ENCODE results near the gene COL6A5. TPM values are rescaled to one million over a fixed set of nuclear protein-coding genes. Genes with fewer than 3 reads are reported as not detected.

The COL6A5 gene
- polyA plus RNA-seq, 3 donors = not detected

GRCh38 chr3:130490241-130490640 lies 144.8 kb downstream of the COL6A5 start:
- WGBS, 3 donors = 66 to 75% (median 68%) methylated on average over 1 of the region's 1 CpG
- no peak overlapping the region for H3K27ac ChIP-seq (ENCODE audit: low read depth, low read length)

DNA sequence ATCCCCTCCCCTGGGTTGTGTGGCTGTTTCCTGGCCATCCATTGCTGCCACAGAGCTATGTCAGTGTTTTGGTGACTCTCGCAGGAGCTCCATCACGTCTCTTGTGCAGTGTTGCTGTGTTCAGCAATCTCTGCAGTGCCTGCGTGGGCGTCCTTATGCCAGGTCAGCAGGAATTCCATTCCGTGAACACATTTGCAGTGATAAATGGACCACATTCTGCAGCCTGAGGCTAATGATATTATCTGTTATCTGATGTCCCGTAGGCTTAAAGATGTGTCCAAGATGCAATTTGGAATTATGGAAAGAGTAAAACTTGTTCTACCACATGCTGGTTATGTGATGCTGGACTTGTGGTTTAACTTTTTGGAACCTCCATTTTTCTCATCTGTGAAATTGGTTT lies 146.0 kb downstream of the COL6A5 start:
- no peak overlapping the region for H3K27ac ChIP-seq (ENCODE audit: low read depth, low read length)
- WGBS, 3 donors = 70 to 79% (median 78%) methylated on average over 6 of the region's 6 CpGs

DNA sequence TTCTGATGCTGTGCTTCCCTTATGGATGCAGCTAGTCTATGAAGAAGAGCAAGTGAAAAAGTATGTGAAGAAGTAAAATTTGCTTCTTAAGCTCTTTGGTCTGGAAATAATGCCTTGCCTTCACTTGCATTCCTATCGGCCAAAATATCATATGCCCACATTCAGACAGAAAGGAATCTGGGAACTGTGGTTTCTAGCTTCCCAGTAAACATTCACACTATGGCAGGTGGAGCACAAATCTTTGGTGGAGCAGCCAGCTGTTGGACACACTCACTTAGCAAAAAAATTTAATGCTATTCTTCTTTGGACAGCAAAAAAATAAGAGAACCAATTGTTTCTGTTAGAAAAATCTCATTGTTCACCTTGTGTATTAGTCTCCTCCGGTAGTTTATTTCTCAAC lies 159.2 kb downstream of the COL6A5 start:
- H3K27ac ChIP-seq (ENCODE audit: low read depth, low read length) = no peak overlapping the region
- 91 to 93% (median 91%) methylated on average over 2 of the region's 2 CpGs for WGBS, 3 donors

DNA sequence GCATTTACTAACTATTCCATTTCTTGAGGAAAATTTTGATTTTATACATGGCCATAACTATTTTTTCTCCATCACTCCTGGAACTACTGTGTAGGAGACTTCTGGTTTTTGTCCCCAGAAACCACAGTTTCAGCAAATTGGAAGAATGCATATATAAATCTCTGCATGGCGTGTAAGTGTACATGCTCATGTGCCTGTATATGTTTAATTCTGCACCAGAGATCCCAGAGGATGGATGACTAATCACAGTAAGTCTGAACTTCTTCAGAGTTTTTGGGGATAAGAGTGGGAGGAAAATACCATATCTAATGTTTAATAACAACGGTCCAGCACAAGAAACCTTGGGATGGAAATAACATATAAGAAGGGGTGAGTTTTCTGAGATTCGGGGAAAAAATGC lies 160.6 kb downstream of the COL6A5 start:
- WGBS, 3 donors = 69 to 82% (median 76%) methylated on average over 3 of the region's 3 CpGs
- H3K27ac ChIP-seq (ENCODE audit: low read depth, low read length) = no peak overlapping the region

DNA sequence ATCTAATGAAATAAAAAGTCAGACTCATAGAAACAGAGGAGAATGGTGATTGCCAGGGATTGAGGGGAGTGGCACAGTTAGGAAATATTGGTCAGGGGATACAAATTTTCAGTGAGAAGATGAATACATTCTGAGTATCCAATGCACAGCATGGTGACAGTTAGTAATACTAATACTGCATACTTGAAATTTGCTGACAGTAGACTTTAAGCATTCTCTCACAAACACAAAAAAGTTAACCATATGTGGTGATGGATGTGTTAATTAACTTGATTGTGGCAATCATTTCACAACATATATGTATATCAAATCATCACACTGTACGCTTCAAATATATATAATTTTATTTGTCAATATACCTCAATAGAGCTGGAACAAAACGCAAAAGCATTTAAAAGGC lies 162.3 kb downstream of the COL6A5 start:
- H3K27ac ChIP-seq (ENCODE audit: low read depth, low read length) = no peak overlapping the region
- 81 to 95% (median 85%) methylated on average over 2 of the region's 2 CpGs for WGBS, 3 donors

DNA sequence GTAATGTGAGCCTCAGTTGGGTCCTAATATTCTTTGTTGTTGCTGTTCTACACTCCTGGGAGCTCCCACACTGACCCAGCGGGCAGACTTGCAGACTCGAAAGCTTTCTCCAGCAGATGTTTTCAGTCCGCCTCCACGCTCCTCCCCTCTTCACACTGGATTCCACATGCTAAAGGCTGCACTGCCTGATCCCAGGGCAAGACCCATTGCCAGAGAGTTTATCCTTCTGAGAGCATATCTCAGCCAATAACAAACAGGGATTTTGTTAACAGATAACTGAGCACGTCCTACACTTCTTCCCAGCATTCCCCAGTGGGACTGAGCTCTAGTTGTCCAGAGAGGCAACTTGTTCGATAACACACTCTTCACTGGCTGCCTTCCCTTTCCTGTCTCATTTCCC lies 163.5 kb downstream of the COL6A5 start:
- H3K27ac ChIP-seq (ENCODE audit: low read depth, low read length) = no peak overlapping the region
- WGBS, 3 donors = 36 to 52% (median 43%) methylated on average over 6 of the region's 6 CpGs

DNA sequence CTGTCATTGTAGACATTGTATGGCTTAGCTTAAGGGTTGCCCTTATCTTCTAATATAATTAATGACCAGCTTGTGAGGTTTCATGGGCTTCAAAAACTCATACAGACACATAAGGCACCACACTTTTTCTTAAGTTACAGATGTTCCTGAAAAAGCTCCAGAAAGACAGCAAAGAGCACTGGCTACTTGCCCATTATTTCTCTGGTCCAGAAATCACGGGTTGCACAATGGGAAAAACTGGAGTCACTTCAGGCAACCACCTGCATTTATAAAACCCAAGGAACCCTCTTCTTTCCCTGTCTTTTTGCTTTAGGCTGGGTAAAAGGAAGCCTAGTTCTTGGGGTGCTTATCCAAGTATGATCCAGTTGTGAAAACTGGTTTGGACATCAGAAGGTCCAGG lies 169.2 kb downstream of the COL6A5 start:
- no peak overlapping the region for H3K27ac ChIP-seq (ENCODE audit: low read depth, low read length)
- WGBS, 3 donors = 44 to 52% (median 52%) methylated on average over 1 of the region's 1 CpG

DNA sequence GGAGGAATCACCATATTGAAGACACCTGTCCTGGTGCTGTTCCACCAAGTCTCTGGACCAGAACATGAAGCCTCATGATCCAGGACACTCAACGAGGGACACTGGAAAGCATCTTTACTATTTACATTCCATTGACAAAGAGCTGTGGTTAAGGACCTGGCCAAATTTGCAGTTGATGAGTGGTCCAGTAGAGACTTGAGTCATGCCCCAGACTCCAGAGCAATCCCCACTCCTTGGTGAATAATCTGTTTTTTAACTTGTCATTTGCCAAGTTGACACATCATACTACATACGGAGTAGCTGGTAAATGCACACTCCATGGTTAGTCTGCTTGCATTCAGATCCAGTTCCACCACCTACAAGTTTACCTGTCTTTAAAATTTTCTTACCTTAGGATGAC lies 170.3 kb downstream of the COL6A5 start:
- no peak overlapping the region for H3K27ac ChIP-seq (ENCODE audit: low read depth, low read length)
- WGBS, 3 donors = 69 to 78% (median 73%) methylated on average over 2 of the region's 2 CpGs

- 2 to 4% (median 3%) methylated on average over 54 to 58 of the region's 58 CpGs for WGBS, 3 donors
- H3K27ac ChIP-seq (ENCODE audit: low read depth, low read length) = no peak within 1 kb of the TSS
Measured at GRCh38 chr3:130516645-130517512, 171.4 kb downstream of the COL6A5 start, which contains the start of gene COL6A6. Gene COL6A6 (plus strand): TSS chr3:130517177. CDS start chr3:130560365, 43,188 bp downstream.

- H3K27ac ChIP-seq (ENCODE audit: low read depth, low read length) = no peak overlapping the region
- 13 to 20% (median 16%) methylated on average over 11 of the region's 11 CpGs for WGBS, 3 donors
Measured at GRCh38 chr3:130517602-130518001, 172.1 kb downstream of the COL6A5 start.

DNA sequence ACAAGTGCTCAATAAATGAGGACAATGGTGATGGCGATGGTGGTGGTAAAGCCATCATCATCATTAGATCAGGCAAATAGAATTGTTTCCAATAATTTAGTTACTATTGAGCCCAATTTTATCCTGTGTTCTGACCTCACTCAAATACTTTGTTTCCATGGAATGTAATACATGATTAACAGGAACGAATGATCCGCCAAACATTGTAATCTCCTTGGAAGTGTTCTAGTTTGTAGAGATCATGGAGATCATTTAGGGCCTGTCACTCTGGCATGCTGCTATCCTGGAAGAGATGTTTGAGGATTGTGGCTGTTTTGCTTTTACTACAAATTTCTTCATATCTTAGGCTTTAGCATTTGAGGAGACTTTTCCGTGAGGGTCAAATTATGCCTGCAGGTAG lies 174.3 kb downstream of the COL6A5 start:
- no peak overlapping the region for H3K27ac ChIP-seq (ENCODE audit: low read depth, low read length)
- 67 to 80% (median 78%) methylated on average over 4 of the region's 4 CpGs for WGBS, 3 donors

DNA sequence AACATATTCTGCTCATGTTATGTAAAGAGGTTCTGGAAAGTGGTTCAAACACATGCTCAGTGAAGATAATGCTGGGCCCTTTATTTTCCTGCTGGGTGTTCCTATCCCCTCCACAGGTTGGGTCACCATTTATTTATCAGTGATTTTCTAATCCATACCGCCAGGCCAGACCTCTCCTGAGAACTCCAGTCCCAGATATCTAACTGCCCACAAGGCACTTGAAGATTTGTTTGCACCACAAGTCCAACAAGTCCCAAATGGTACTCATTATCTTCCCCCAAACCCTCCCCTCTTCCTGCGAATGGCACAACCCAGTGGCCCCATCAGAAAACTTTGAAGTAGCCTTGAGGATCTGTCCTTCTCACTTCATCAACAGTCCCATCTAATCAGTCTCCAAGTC lies 176.9 kb downstream of the COL6A5 start:
- no peak overlapping the region for H3K27ac ChIP-seq (ENCODE audit: low read depth, low read length)
- 92 to 95% (median 93%) methylated on average over 2 of the region's 2 CpGs for WGBS, 3 donors

- no peak overlapping the region for H3K27ac ChIP-seq (ENCODE audit: low read depth, low read length)
- 79 to 94% (median 86%) methylated on average over 1 of the region's 1 CpG for WGBS, 3 donors
Measured at GRCh38 chr3:130527426-130527825, 182.0 kb downstream of the COL6A5 start.

GRCh38 chr3:130528120-130528519 lies 182.6 kb downstream of the COL6A5 start:
- no peak overlapping the region for H3K27ac ChIP-seq (ENCODE audit: low read depth, low read length)
- 59 to 70% (median 61%) methylated on average over 1 of the region's 1 CpG for WGBS, 3 donors

DNA sequence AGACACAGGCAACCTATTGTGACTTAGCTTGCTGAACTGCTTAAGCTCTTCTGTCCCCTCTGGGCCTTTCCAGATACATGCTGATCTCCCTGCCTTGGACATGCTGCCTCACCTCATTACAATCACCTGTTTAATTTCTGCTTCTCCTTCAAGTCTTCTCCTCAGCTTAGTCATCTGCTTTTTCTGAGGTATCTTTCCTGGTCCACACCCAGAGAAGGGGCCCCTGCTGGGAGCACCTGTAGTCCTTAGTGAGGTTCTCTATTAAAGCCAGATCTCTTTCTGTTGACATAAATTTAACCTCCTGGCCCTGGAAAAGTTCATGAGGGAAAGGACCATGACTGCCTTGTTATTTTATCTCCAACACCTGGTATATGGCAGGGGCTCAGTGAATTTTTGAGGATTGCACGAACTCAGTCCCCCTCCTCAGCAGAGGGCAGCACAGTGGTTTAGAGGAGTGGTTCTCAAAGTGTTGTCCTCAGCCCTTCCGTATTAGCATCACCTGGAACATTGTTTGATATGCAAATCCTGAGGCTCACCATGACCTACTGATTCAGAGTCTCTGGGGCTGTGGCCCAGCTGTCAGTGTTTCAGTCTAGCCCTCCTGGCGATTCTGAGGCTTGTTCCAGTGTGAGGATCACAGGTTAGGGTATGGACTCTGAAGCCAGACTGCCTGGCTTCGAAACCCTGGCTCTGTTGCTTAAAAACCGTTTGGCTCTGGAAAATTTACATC lies 184.2 kb downstream of the COL6A5 start:
- H3K27ac ChIP-seq (ENCODE audit: low read depth, low read length) = no peak overlapping the region
- 67 to 69% (median 68%) methylated on average over 5 of the region's 5 CpGs for WGBS, 3 donors

GRCh38 chr3:130533247-130533646 lies 187.8 kb downstream of the COL6A5 start:
- no peak overlapping the region for H3K27ac ChIP-seq (ENCODE audit: low read depth, low read length)
- 71 to 82% (median 74%) methylated on average over 2 of the region's 2 CpGs for WGBS, 3 donors

All from adipose tissue (tissue), 3 donors.